ENCODE results near the gene AIG1. TPM values are rescaled to one million over a fixed set of nuclear protein-coding genes. Genes with fewer than 3 reads are reported as not detected.

AIG1 gene
- total and polyA plus RNA-seq, 2 experiments from 2014 or later = 44.7 to 46.9 TPM

DNA sequence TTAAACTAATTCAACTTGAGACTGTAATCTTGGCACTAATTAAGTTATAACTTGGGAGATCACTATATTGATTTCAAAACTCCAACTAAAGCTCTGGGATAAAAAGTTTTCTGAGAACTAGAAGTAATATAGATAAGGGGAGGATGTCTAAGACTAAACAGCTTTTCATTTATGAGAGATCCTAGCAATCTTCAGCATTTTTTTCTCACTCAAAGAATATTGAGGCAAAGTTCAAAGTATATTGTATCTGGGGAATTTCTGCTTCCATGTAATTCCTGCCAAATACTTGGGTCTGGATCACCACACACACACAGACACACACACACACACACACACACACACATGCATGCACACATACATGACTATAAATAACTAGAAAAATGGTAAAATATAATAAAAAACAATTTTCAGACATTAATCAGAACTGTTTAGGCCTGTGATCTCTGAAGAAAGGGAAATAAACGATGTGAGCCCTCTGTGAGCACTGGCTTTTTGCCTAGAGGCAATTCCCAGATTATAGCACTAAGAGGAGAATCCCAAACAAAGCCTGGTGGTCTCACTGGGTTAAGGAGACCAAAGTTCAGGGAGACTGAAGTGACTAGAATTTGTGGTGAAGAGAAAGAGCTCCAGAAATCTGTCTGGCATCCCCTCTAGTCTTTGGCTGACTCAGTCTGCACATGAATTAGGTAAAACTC, 297.0 kb downstream of the AIG1 start:
- in situ Hi-C loops (cut with MboI) = no loop called here
- H3K9me2 ChIP-seq (ENCODE audit: insufficient read depth) = no peaks in the 10 kb centered on the region
- H3K36me3 ChIP-seq (ENCODE audit: low read depth) = no peaks in the 10 kb centered on the region

DNA sequence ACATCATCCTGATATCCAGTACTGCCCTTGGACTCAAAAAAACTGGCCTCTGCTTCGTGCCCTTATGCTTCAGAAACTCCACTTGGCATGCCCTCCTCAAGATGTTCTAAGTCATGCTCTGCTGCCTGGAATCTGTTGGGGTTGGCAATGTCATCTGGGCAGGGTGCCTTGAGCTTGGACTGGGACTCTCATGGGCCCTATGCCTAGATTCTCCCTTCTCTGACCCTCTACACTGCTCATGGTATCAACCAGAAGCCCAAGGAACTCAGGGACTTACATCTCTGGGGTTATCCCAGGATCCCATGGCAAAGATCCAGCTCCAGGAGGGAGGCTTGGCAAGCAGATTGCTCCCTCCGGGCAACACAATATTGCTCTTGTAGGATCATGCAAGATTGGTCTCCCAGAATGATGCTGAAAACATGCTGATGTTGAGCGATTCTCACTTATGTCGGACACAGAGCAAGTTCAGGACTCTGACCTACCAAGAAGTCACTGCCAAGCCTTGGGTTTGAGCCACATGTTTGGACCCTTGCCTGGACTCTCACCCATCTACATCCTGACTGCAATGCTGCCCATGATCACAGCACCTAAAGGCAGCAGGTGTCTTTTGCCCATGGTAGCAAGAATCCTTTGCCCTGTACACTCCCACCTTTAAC, 301.0 kb downstream of the AIG1 start:
- no peak for DNase-seq
- in situ Hi-C loops (cut with MboI) = no loop called here
- Histone ChIP-seq H3K4me2 (ENCODE audit: unreplicated experiment) (no peak overlapping the region), H3F3A (ENCODE audit: insufficient read depth) (no peaks in the 10 kb centered on the region), H4K20me1 (ENCODE audit: insufficient read depth) (no peaks in the 10 kb centered on the region), H3K9me2 (ENCODE audit: insufficient read depth) (no peaks in the 10 kb centered on the region), H3K4me3 (no peak overlapping the region), H3K4me1 (ENCODE audit: insufficient read depth) (no peaks in the 10 kb centered on the region), H2AFZ (no peak overlapping the region), H3K9me3 (ENCODE audit: low read depth) (no peaks in the 10 kb centered on the region), H3K27me3 (replicated peaks; ENCODE audit: insufficient read depth) (no peaks in the 10 kb centered on the region), H3K36me3 (ENCODE audit: low read depth) (no peaks in the 10 kb centered on the region), H3K27ac (no peak overlapping the region), H3K9ac (no peak overlapping the region), H3K79me2 (ENCODE audit: insufficient read depth) (no peaks in the 10 kb centered on the region)
- WGBS, 2 experiments (ENCODE audit: low coverage in 1 of 2, low lambda C conversion rate in 2 of 2, missing lambda C conversion rate in 2 of 2) = 42 to 52% methylated on average over 4 of the region's 4 CpGs
- no peak for TF ChIP-seq EZH2 (IDR thresholded peaks at IDR 0.05; ENCODE audit: insufficient read depth, poor library complexity, severe bottlenecking)
- TF ChIP-seq EZH2phosphoT487 (IDR thresholded peaks at IDR 0.05; ENCODE audit: insufficient read depth, low read depth) = no peak

More for the DNA sequence above, 297.0 kb downstream of the AIG1 start:
- Histone ChIP-seq H3K27ac (no peak overlapping the region), H3K27me3 (replicated peaks; ENCODE audit: insufficient read depth) (no peaks in the 10 kb centered on the region), H3F3A (ENCODE audit: insufficient read depth) (no peaks in the 10 kb centered on the region), H3K4me2 (ENCODE audit: unreplicated experiment) (no peak overlapping the region), H3K9me3 (ENCODE audit: low read depth) (peaks cover 8% of the 10 kb centered on the region), H3K4me3 (no peak overlapping the region), H3K79me2 (ENCODE audit: insufficient read depth) (no peaks in the 10 kb centered on the region), H3K4me1 (ENCODE audit: insufficient read depth) (no peaks in the 10 kb centered on the region), H4K20me1 (ENCODE audit: insufficient read depth) (no peaks in the 10 kb centered on the region), H2AFZ (no peak overlapping the region), H3K9ac (no peak overlapping the region)
- TF ChIP-seq EZH2phosphoT487 (IDR thresholded peaks at IDR 0.05; ENCODE audit: insufficient read depth, low read depth) = no peak
- no peak for TF ChIP-seq EZH2 (IDR thresholded peaks at IDR 0.05; ENCODE audit: insufficient read depth, poor library complexity, severe bottlenecking)
- 6 to 11% methylated on average over 1 of the region's 1 CpG for WGBS, 2 experiments (ENCODE audit: low coverage in 1 of 2, low lambda C conversion rate in 2 of 2, missing lambda C conversion rate in 2 of 2)
- DNase-seq = no peak

DNA sequence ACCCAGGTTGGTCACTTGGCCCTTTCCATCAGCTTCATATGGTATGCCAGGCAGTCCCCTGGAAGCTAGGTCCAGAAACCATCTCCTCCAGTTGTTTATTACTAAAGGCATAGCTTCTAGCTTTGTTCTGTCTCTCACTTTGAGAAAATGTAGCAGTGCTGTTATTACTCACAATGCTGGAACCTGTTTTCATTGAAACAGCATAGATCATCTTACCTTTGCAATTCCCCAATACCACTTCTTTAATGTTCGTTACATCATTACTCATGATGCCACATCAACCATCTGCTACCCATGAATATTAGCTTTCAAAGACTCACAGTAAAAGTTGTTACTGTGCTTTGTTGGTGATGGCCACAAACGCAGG, 301.5 kb downstream of the AIG1 start:
- Histone ChIP-seq H3F3A (ENCODE audit: insufficient read depth) (no peaks in the 10 kb centered on the region), H3K9ac (no peak overlapping the region), H3K27me3 (replicated peaks; ENCODE audit: insufficient read depth) (no peaks in the 10 kb centered on the region), H3K4me3 (no peak overlapping the region), H3K36me3 (ENCODE audit: low read depth) (no peaks in the 10 kb centered on the region), H3K9me3 (ENCODE audit: low read depth) (no peaks in the 10 kb centered on the region), H2AFZ (no peak overlapping the region), H3K27ac (no peak overlapping the region), H3K4me2 (ENCODE audit: unreplicated experiment) (no peak overlapping the region), H3K4me1 (ENCODE audit: insufficient read depth) (no peaks in the 10 kb centered on the region), H3K79me2 (ENCODE audit: insufficient read depth) (no peaks in the 10 kb centered on the region), H3K9me2 (ENCODE audit: insufficient read depth) (no peaks in the 10 kb centered on the region), H4K20me1 (ENCODE audit: insufficient read depth) (no peaks in the 10 kb centered on the region)
- in situ Hi-C loops (cut with MboI) = no loop called here
- TF ChIP-seq EZH2phosphoT487 (IDR thresholded peaks at IDR 0.05; ENCODE audit: insufficient read depth, low read depth) (no peak), EZH2 (IDR thresholded peaks at IDR 0.05; ENCODE audit: insufficient read depth, poor library complexity, severe bottlenecking) (no peak)
- no peak for DNase-seq
- 68 to 77% methylated on average over 2 of the region's 2 CpGs for WGBS, 2 experiments (ENCODE audit: low coverage in 1 of 2, low lambda C conversion rate in 2 of 2, missing lambda C conversion rate in 2 of 2)

- Histone ChIP-seq H3K27ac (no peak overlapping the region), H4K20me1 (ENCODE audit: insufficient read depth) (no peaks in the 10 kb centered on the region), H3K79me2 (ENCODE audit: insufficient read depth) (no peaks in the 10 kb centered on the region), H3K9me2 (ENCODE audit: insufficient read depth) (no peaks in the 10 kb centered on the region), H3K9ac (no peak overlapping the region), H3F3A (ENCODE audit: insufficient read depth) (peaks cover 4% of the 10 kb centered on the region; the same call in 1 of the 2 replicates), H3K9me3 (ENCODE audit: low read depth) (no peaks in the 10 kb centered on the region), H3K4me2 (ENCODE audit: unreplicated experiment) (no peak overlapping the region), H2AFZ (no peak overlapping the region), H3K4me1 (ENCODE audit: insufficient read depth) (no peaks in the 10 kb centered on the region), H3K27me3 (replicated peaks; ENCODE audit: insufficient read depth) (no peaks in the 10 kb centered on the region), H3K36me3 (ENCODE audit: low read depth) (no peaks in the 10 kb centered on the region), H3K4me3 (no peak overlapping the region)
- in situ Hi-C loops (cut with MboI) = no loop called here
- WGBS, 2 experiments (ENCODE audit: low coverage in 1 of 2, low lambda C conversion rate in 2 of 2, missing lambda C conversion rate in 2 of 2) = 71 to 78% methylated on average over 2 of the region's 2 CpGs
- TF ChIP-seq EZH2 (IDR thresholded peaks at IDR 0.05; ENCODE audit: insufficient read depth, poor library complexity, severe bottlenecking) = no peak
- no peak for TF ChIP-seq EZH2phosphoT487 (IDR thresholded peaks at IDR 0.05; ENCODE audit: insufficient read depth, low read depth)
- no peak for DNase-seq
These were observed 302.6 kb downstream of the AIG1 start for GRCh38 chr6:143363299-143363698.

Data from GM23248 (cell line).